K562 (cell line): ENCODE measurements around the gene DTNB. TPM values are rescaled to one million over a fixed set of nuclear protein-coding genes. Genes with fewer than 3 reads are reported as not detected.

Experiments
- ATAC-seq: fragments of 200-7000 bp; cut with Tn5 transposase; 3 replicates; pipeline ENCODE4 v1.9.1; 2020; ENCODE audit warnings: moderate library complexity
- BruUV-seq: library from RNA; stranded (reverse); fragments of 400-500 nt; replicated peaks from 2 replicates; lab custom pipeline; 2021; lab: Mats Ljungman, UMichigan
- CTCF ChIA-PET: fragments of 300-600 bp; formaldehyde crosslinking; extraction: SDS; loops from one replicate; lab custom pipeline; 2021; ENCODE audit warnings: low intra/inter-chr PET ratio; lab: Yijun Ruan, JAX
- POLR2A ChIA-PET: fragments of 300-600, 350-650 bp; sonication (Branson Sonifier 250); formaldehyde crosslinking; extraction: SDS; loops from one replicate; lab custom pipeline; 2021; ENCODE audit warnings: antibody characterized with exemption, inconsistent platforms; lab: Yijun Ruan, JAX
- DNase-seq, 4 experiments: peaks; one replicate each; pipeline versions ENCODE4 v3.0.0 to v3.0.0-alpha.2; 2011 to 2018; ENCODE audit warnings: low spot score in 3 of 4, mixed read lengths in 3 of 4; ENCODE audit errors: extremely low read depth in 1 of 4
- FAIRE-seq: peaks from 2 replicates; lab custom pipeline; 2011; peaks lifted over from hg19 to GRCh38; lab: Jason Lieb, UNC
- H2AFZ ChIP-seq: 2 replicates; pipeline ENCODE4 v1.6.0; 2011; ENCODE audit warnings: low read depth, low read length, control low read depth, inconsistent platforms
- H3K27ac ChIP-seq: fragments of 200-600 bp; 3 replicates; pipeline ENCODE4 v1.8.0; 2011; ENCODE audit warnings: low read depth, mild to moderate bottlenecking, control low read depth, inconsistent platforms, low read length, moderate library complexity, mixed read lengths; ENCODE audit errors: extremely low read depth
- H3K27me3 ChIP-seq, 2 experiments: fragments of 300-600 bp in 1 of 2; 2 replicates in 1 of 2; 3 replicates in 1 of 2; pipeline versions ENCODE4 v1.6.0 to v1.8.0; 2011; ENCODE audit warnings: inconsistent platforms in 2 of 2, low read length in 2 of 2, mild to moderate bottlenecking in 1 of 2, mixed read lengths in 1 of 2, moderate library complexity in 1 of 2; ENCODE audit not compliant: control insufficient read depth in 2 of 2, insufficient read depth in 2 of 2
- H3K36me3 ChIP-seq: fragments of 300-600 bp; 3 replicates; pipeline ENCODE4 v1.8.0; 2011; ENCODE audit warnings: mild to moderate bottlenecking, low read length, inconsistent platforms; ENCODE audit not compliant: control insufficient read depth, insufficient read depth
- H3K4me1 ChIP-seq, 2 experiments: fragments of 200-600 bp in 1 of 2; replicated peaks in 1 of 2; 2 replicates in 1 of 2; 3 replicates in 1 of 2; pipeline versions ENCODE4 v1.5.1 to v1.8.0; 2011; ENCODE audit warnings: inconsistent platforms in 2 of 2, low read length in 2 of 2, mild to moderate bottlenecking in 1 of 2, mixed read lengths in 1 of 2, moderate library complexity in 1 of 2; ENCODE audit not compliant: control insufficient read depth in 2 of 2, insufficient read depth in 2 of 2
- H3K4me2 ChIP-seq: 2 replicates; pipeline ENCODE4 v1.6.1; 2011; ENCODE audit warnings: low read length, control low read depth, inconsistent platforms, mixed read lengths; ENCODE audit not compliant: insufficient read depth
- H3K4me3 ChIP-seq: fragments of 200-600 bp; sonication (generic), shearing (Covaris generic); 2 replicates; pipeline ENCODE4 v1.5.1; 2016; ENCODE audit warnings: control low read depth, inconsistent platforms
- H3K79me2 ChIP-seq: fragments of 200-600 bp; 3 replicates; pipeline ENCODE4 v1.8.0; 2011; ENCODE audit warnings: low read length, inconsistent platforms; ENCODE audit not compliant: control insufficient read depth, insufficient read depth
- H3K9ac ChIP-seq, 2 experiments: 2 replicates each; pipeline versions ENCODE4 v1.6.0 to v1.6.1; 2011; ENCODE audit warnings: low read depth in 2 of 2, low read length in 2 of 2, control low read depth in 1 of 2, inconsistent platforms in 1 of 2, mild to moderate bottlenecking in 1 of 2, mixed read lengths in 1 of 2; ENCODE audit not compliant: insufficient read depth in 1 of 2
- H3K9me1 ChIP-seq: one replicate; pipeline ENCODE4 v1.6.0; 2011; ENCODE audit warnings: inconsistent platforms, mild to moderate bottlenecking, low read length, moderate library complexity; ENCODE audit not compliant: control insufficient read depth, insufficient read depth
- H3K9me3 ChIP-seq: replicated peaks from 2 replicates; pipeline ENCODE4 v1.5.1; 2011; ENCODE audit warnings: low read depth, low read length, inconsistent platforms; ENCODE audit not compliant: control insufficient read depth, insufficient read depth
- H4K20me1 ChIP-seq: replicated peaks from 2 replicates; pipeline ENCODE4 v1.6.1; 2011; ENCODE audit warnings: low read length, inconsistent platforms, mixed read lengths; ENCODE audit not compliant: control insufficient read depth, insufficient read depth
- CCNT2 ChIP-seq: IDR thresholded peaks from 2 replicates; pipeline ENCODE4 v1.6.1; 2011; ENCODE audit warnings: borderline replicate concordance, low read depth, mild to moderate bottlenecking, moderate library complexity, mixed read lengths, low read length; ENCODE audit not compliant: insufficient read length; ENCODE audit errors: extremely low read depth
- CREB1 ChIP-seq, 2 experiments: sonication (generic) in 1 of 2; formaldehyde crosslinking in 1 of 2; IDR thresholded peaks; 2 replicates each; pipeline versions ENCODE4 v1.6.1 to v1.8.0; 2012 to 2022; ENCODE audit warnings: inconsistent platforms in 1 of 2, mild to moderate bottlenecking in 1 of 2, missing genetic modification reagents in 1 of 2, moderate library complexity in 1 of 2
- ETV5 ChIP-seq: sonication (generic); formaldehyde crosslinking; IDR thresholded peaks from 2 replicates; pipeline ENCODE4 v1.4.0; 2020; ENCODE audit warnings: low read depth, mild to moderate bottlenecking, missing genetic modification reagents
- FOSL1 ChIP-seq: fragments of 200-800 bp; sonication (Bioruptor generic); conservative IDR thresholded peaks from 2 replicates; pipeline ENCODE4 v1.6.1; 2016; ENCODE audit warnings: missing genetic modification characterization, missing compliant biosample characterization
- FOXP1 ChIP-seq: sonication (generic); formaldehyde crosslinking; IDR thresholded peaks from 2 replicates; pipeline ENCODE4 v1.8.0; 2022; ENCODE audit warnings: mild to moderate bottlenecking, missing genetic modification reagents
- NRF1 ChIP-seq, 2 experiments: fragments of 450-650 bp; IDR thresholded peaks in 1 of 2; conservative IDR thresholded peaks in 1 of 2; 2 replicates each; pipeline ENCODE4 v1.6.1; 2014; ENCODE audit warnings: mild to moderate bottlenecking in 2 of 2
- PYGO2 ChIP-seq: fragments of 450-650 bp; IDR thresholded peaks from 2 replicates; pipeline ENCODE4 v1.6.1; 2016; ENCODE audit warnings: mild to moderate bottlenecking, missing genetic modification characterization, moderate library complexity, missing compliant biosample characterization
- RB1 ChIP-seq: fragments of 450-650 bp; IDR thresholded peaks from 2 replicates; pipeline ENCODE4 v1.6.1; 2017; ENCODE audit warnings: low read depth, mild to moderate bottlenecking
- RNF2 ChIP-seq: sonication (generic); IDR thresholded peaks from 2 replicates; pipeline ENCODE4 v1.6.1; 2016
- SMAD4 ChIP-seq: fragments of 250-450 bp; sonication (Bioruptor Pico); conservative IDR thresholded peaks from 2 replicates; pipeline ENCODE4 v1.8.0; 2021; ENCODE audit warnings: inconsistent platforms, mild to moderate bottlenecking, moderate library complexity
- WGBS: fragments of 100-300 bp; shearing (Covaris generic); methylation state at CpG from one replicate; pipeline ENCODE4 v1.1.6; 2016; ENCODE audit warnings: low coverage, mixed read lengths; ENCODE audit not compliant: insufficient coverage; ENCODE audit errors: missing lambda C conversion rate; 5-methylcytosine and 5-hydroxymethylcytosine counted together
- in situ Hi-C: fragments of 300-500 bp; cut with MboI; formaldehyde crosslinking; loops from 4 replicates; pipeline ENCODE4 v1.15.0; 2018; ENCODE audit warnings: inconsistent platforms, mixed read lengths
- intact Hi-C: fragments of 100-400 bp; cut with micrococcal nuclease; formaldehyde crosslinking; loops from 2 replicates; pipeline ENCODE4 v1.14.2; 2022
- polyA plus RNA-seq, 8 experiments: library from polyadenylated mRNA; depleted of rRNA in 4 of 8; stranded (reverse) in 5 of 8; unstranded in 3 of 8; fragments of >200 nt; fragmentation: Nextera tagmentation in 2 of 8; fragmentation: Illumina TruSeq in 1 of 8; extraction: Ambion mirVana in 2 of 8; extraction: Trizol in 1 of 8; gene quantifications; 2 replicates each; pipeline versions ENCODE4 v1.2.1 to v1.2.3, GENCODE V29; 2011 to 2014; ENCODE audit warnings: inconsistent platforms in 1 of 8, missing spikeins in 1 of 8
- total RNA-seq, 7 experiments: library from RNA; depleted of rRNA in 6 of 7; stranded (reverse); fragments of >200 nt in 6 of 7; fragmentation: Illumina TruSeq in 2 of 7; extraction: Trizol in 2 of 7; gene quantifications; 2 replicates each; pipeline versions ENCODE4 v1.2.1 to v1.2.3, GENCODE V29; 2011 to 2021; ENCODE audit warnings: low replicate concordance in 1 of 7
- TF ChIP-seq, protein P1 (sequence below), 2 experiments: fragments of 250-450 bp in 1 of 2; fragments of 450-650 bp in 1 of 2; sonication (Bioruptor Pico) in 1 of 2; IDR thresholded peaks; 2 replicates each; pipeline versions ENCODE4 v1.6.1 to v1.8.0; 2016 to 2021; ENCODE audit warnings: mild to moderate bottlenecking in 2 of 2, moderate library complexity in 2 of 2, missing compliant biosample characterization in 1 of 2, missing genetic modification characterization in 1 of 2
- TF ChIP-seq, protein P2 (sequence below): sonication (generic); formaldehyde crosslinking; IDR thresholded peaks from 2 replicates; pipeline ENCODE4 v1.8.0; 2022; ENCODE audit warnings: missing genetic modification reagents, mild to moderate bottlenecking, moderate library complexity, borderline replicate concordance
- TF ChIP-seq, protein P3 (sequence below): fragments of 250-450 bp; sonication (Bioruptor Pico); IDR thresholded peaks from 2 replicates; pipeline ENCODE4 v1.9.0; 2021; ENCODE audit warnings: mild to moderate bottlenecking, inconsistent platforms

The DTNB gene
- total and polyA plus RNA-seq, 9 of the 15 experiments (the other 6 are each of a cell fraction or from before 2014, with no cell fraction given): 0.18 to 2.0 (median 0.77) TPM; not detected in 2

DNA sequence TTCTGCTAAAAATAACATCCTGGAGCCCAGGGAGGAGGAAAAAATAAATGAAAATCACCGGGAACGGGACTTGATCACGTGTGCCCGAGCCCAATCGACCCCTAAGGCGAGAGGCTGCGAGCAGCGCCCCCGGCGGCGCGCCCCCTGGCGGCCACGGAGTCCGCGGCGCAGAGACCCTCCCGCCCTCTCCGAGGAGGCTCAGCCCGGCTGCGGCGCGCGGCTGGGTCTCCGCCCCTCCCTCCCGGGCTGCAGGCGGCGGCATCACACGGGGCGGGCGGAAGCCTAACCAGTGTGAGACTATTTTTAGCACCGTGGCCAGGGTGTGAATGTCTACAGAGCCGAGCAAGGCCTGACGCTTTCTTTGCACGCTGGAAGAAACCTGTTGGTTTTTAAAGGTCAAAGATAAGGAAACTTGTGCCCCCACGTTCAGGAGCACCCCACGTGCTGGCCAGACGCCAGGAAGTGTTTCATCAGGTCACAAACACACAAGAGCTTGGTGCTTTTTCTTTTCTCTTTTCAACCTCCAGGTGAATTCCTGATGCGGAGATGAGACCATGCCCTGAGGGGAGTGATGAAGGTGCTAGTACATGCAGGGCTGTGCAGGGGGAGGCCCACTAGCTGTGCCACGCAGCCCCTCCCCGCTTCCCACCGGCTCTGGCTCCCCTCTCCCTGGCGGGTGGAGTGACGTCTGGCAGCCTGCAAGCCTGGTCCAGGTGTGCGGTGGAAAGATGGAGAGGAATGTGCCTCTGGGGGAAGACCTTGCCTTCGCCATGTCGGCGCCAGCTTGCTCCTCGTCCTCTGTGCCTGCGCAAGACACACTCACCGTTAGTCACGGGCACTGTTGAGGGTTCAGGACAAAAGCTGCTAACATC, 296.4 kb downstream of the DTNB start:
- peaks cover 3% of the 10 kb centered on the region for H3K9me1 ChIP-seq
- peak; percentile 75 for FAIRE-seq
- no peaks in the 10 kb centered on the region for H3K36me3 ChIP-seq
- intact Hi-C loops: loop anchor here (10.0 kb wide), 1 partner anchor 212 kb away; the partner anchor contains the start of gene POMC
- no peaks in the 10 kb centered on the region for H3K79me2 ChIP-seq
- ATAC-seq: peak; percentile 100
- H3K27me3 ChIP-seq: peaks cover 12 to 83% of the 10 kb centered on the region in 2 experiments; a peak in 3 of 5 replicates
- no TSS peak for BruUV-seq
- no peaks in the 10 kb centered on the region for H3K9me3 ChIP-seq
- WGBS: 13% methylated on average over 43 of the region's 52 CpGs
- peak overlapping the region; percentile 35 for H3K4me2 ChIP-seq
- peaks cover 5% of the 10 kb centered on the region for H4K20me1 ChIP-seq
- H2AFZ ChIP-seq: peak overlapping the region; percentile 62; the same call in 1 of the 2 replicates
- no peak overlapping the region for H3K27ac ChIP-seq
- ChIA-PET POLR2A (interaction anchor here (0.6 to 2.7 kb wide), 2 partner anchors 9 to 177 kb away, joined by 3 to 13 read pairs; no protein-coding TSS in a partner anchor), CTCF (interaction anchor here (1.0 kb wide), 1 partner anchor 145 kb away, joined by 4 read pairs; no protein-coding TSS in a partner anchor)
- H3K4me1 ChIP-seq: peaks cover 6 to 10% of the 10 kb centered on the region in 2 experiments; a peak in 3 of 5 replicates
- in situ Hi-C loops: no loop called here
- no peak overlapping the region for H3K4me3 ChIP-seq
- peak; percentile 83 to 94 (median 90) for DNase-seq
- H3K9ac ChIP-seq: 0 out of 4 replicates have a peak overlapping the region, but pooled peaks have one; percentile 2 to 18
- TF ChIP-seq, protein P1, sequence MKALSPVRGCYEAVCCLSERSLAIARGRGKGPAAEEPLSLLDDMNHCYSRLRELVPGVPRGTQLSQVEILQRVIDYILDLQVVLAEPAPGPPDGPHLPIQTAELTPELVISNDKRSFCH (CRISPR knock-in tag; IDR thresholded peaks at IDR 0.05): no peak
- TF ChIP-seq, protein P1 (tag; IDR thresholded peaks at IDR 0.05): peak; percentile 97
- TF ChIP-seq SMAD4: peak; percentile 87
- peak; percentile 80 for TF ChIP-seq RB1
- TF ChIP-seq, protein P2, sequence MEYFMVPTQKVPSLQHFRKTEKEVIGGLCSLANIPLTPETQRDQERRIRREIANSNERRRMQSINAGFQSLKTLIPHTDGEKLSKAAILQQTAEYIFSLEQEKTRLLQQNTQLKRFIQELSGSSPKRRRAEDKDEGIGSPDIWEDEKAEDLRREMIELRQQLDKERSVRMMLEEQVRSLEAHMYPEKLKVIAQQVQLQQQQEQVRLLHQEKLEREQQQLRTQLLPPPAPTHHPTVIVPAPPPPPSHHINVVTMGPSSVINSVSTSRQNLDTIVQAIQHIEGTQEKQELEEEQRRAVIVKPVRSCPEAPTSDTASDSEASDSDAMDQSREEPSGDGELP (CRISPR knock-in tag): peak; percentile 67; the same call in 1 of the 2 replicates
- no peak for TF ChIP-seq FOSL1 (tag)
- TF ChIP-seq, protein P3, sequence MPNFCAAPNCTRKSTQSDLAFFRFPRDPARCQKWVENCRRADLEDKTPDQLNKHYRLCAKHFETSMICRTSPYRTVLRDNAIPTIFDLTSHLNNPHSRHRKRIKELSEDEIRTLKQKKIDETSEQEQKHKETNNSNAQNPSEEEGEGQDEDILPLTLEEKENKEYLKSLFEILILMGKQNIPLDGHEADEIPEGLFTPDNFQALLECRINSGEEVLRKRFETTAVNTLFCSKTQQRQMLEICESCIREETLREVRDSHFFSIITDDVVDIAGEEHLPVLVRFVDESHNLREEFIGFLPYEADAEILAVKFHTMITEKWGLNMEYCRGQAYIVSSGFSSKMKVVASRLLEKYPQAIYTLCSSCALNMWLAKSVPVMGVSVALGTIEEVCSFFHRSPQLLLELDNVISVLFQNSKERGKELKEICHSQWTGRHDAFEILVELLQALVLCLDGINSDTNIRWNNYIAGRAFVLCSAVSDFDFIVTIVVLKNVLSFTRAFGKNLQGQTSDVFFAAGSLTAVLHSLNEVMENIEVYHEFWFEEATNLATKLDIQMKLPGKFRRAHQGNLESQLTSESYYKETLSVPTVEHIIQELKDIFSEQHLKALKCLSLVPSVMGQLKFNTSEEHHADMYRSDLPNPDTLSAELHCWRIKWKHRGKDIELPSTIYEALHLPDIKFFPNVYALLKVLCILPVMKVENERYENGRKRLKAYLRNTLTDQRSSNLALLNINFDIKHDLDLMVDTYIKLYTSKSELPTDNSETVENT: no peak
- TF ChIP-seq FOXP1: 0 out of 2 replicates have a peak, but pooled peaks have one; percentile 14
- peak; percentile 19; the same call in 1 of the 2 replicates for TF ChIP-seq ETV5 (CRISPR knock-in tag)
- TF ChIP-seq CCNT2: peak; percentile 61
- TF ChIP-seq PYGO2 (tag): no peak
- TF ChIP-seq RNF2: no peak; the same call in 1 of the 2 replicates
- TF ChIP-seq CREB1 (IDR thresholded peaks at IDR 0.05): no peak
- TF ChIP-seq CREB1 (CRISPR knock-in tag; IDR thresholded peaks at IDR 0.05): peak; percentile 35; the same call in 1 of the 2 replicates
- peak; percentile 31 to 54; a peak in 3 of 4 replicates for TF ChIP-seq NRF1 (conservative IDR thresholded peaks at IDR 0.05 in 1 of 2, IDR thresholded peaks at IDR 0.05 in 1 of 2)
